Measurements from ENCODE around the gene CCM2.

Gene CCM2

GRCh38 chr7:44969049-44969700 lies 30.8 kb upstream of the CCM2 start:
- no peak for DNase-seq (ENCODE audit: low read depth)

GRCh38 chr7:44969701-44970522 lies 30.1 kb upstream of the CCM2 start:
- DNase-seq (ENCODE audit: low read depth) = no peak

DNA sequence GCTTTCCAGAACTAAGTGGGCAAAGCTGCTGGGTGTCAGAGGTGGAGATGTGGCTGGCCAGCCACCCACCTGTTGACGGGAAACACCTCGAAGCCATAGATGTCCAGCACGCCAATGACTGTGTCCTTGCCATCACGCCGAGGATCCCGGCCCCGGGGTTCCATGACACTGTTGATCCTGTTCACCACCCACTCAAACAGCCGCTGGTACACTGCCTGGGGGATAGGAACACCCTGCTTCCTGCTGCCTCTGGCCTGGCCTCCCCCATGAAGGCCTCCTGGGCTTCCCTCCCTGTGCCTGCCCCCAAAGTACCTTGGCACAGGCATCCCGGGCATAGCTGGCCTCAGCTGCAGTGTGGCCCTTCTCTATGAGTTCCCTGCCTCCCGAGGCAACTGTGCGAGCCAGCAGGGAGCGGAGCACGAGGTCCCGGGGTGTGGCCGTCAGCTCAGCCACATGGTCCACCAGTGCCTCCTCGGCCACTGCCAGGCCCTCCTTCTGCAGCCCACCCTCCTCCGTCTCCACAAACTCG lies 29.4 kb upstream of the CCM2 start:
- no peak for DNase-seq (ENCODE audit: low read depth)

GRCh38 chr7:44971188-44971901 lies 28.7 kb upstream of the CCM2 start:
- no peak for DNase-seq (ENCODE audit: low read depth)

DNA sequence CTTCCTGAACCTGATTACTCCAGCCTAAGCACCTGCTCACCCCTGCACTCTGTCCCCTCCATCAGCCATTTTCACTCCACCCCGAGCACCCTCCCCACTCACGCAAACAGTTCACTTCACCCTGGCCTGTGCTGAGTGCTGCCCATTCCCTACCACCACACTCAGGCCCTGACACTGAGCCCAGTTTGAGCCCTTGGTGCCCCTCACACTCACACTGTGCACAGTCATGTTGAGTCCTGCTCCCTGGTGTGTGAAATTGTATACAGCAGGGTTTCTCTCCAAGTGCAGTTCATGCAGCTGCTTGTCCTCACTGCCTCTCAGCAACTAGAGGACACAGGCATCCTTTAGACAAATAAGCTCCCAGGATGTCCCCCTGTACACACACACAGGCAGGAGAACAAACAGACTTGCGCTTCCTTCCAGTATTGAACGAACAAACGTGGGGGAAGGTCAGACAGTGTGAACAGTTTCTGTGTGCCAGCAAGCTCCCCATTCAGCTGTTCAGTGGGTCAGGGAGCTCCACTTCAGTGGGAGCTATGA lies 28.0 kb upstream of the CCM2 start:
- DNase-seq (ENCODE audit: low read depth) = no peak

DNA sequence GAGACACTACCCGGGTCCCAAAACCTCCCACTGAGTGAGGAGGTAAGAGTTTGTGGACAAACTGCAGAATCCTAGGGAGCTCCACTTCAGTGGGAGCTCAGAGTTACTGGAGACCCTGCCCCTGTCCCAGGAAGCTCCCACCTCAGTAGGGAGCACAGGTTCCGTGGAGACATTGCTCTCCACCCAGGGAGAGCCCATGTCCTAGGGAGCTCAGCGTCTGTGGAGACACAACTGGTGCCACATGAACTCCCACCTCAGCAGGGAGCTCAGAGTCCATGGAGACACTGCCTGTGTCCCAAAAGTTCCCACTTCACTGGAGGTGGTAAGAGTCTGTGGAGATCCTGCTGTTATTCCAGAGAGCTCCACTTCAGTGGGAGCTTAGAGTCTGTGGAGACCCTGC lies 27.4 kb upstream of the CCM2 start:
- no peak for DNase-seq (ENCODE audit: low read depth)

GRCh38 chr7:44973610-44974401 lies 26.2 kb upstream of the CCM2 start:
- DNase-seq (ENCODE audit: low read depth) = peak; percentile 41

- DNase-seq (ENCODE audit: low read depth) = no peak
Measured at GRCh38 chr7:44974549-44974948, 25.5 kb upstream of the CCM2 start.

DNA sequence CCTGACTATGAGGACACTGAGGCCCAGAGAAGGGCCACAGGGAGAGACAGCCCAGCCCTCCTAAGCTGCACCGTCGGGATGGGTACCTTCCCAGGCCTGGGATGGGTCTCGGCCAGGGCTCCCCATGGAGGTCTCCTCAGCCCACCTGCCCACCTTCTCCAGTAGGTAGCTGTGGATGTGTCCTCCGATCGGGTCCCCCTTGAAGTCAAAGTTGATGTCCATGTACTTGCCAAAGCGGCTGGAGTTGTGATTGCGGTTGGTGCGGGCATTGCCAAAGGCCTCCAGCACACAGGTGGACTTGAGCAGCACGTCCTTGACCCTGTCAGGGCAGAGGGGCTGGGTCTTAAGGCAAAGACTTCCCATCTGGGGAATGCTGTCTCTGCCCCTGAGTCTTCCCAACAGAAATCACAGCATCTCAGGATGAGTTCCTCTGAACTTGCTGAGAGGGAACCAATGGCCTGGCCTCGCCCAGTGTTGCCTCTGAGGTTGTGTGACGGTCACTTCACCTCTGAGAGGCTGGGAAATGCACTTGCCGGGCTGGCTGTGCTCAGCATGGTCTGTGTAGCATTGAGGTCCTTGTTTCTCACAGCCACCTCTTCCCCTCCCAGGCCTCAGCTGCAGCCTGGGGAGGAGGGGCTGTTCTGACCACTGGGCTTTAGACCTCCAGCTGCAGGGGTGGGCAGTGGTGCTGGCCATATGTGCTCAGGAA lies 24.5 kb upstream of the CCM2 start:
- no peak for DNase-seq (ENCODE audit: low read depth)

GRCh38 chr7:44976040-44976745 lies 23.8 kb upstream of the CCM2 start:
- DNase-seq (ENCODE audit: low read depth) = no peak

- DNase-seq (ENCODE audit: low read depth) = no peak
Measured at GRCh38 chr7:44976746-44977196, 23.2 kb upstream of the CCM2 start.

DNA sequence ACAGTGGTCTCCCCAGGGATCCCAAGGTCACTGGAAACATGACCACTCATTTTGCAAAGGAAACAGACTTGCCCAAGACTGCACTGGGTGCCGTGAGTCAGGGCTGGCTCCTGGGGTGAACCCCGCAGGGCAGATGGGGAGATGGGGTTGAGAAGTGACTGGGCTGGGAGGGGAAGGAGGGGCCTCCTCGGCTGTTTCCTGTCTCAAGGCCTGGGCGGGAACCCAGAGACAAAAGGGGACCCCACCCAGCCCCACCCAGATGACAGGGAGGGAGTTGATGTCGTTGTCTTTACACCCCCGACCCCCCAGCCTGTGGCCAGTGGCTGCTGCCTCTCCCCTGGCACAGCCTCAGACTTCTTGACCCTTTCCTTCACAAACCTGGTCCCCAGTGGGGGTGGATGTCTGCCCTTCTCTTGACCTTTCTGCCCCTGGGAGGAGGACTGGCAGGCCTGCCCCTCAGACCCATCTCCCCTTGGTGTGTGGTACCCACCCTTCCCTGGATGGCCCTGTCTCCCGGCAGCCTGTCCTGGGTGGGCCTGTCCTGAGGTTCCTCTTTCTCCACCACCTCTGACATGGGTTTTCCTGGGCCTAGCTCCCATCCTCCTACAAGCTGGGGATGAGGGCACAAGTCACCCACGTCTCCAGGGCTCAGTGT lies 22.6 kb upstream of the CCM2 start:
- no peak for DNase-seq (ENCODE audit: low read depth)

GRCh38 chr7:44977959-44978335 lies 22.1 kb upstream of the CCM2 start:
- DNase-seq (ENCODE audit: low read depth) = no peak

DNA sequence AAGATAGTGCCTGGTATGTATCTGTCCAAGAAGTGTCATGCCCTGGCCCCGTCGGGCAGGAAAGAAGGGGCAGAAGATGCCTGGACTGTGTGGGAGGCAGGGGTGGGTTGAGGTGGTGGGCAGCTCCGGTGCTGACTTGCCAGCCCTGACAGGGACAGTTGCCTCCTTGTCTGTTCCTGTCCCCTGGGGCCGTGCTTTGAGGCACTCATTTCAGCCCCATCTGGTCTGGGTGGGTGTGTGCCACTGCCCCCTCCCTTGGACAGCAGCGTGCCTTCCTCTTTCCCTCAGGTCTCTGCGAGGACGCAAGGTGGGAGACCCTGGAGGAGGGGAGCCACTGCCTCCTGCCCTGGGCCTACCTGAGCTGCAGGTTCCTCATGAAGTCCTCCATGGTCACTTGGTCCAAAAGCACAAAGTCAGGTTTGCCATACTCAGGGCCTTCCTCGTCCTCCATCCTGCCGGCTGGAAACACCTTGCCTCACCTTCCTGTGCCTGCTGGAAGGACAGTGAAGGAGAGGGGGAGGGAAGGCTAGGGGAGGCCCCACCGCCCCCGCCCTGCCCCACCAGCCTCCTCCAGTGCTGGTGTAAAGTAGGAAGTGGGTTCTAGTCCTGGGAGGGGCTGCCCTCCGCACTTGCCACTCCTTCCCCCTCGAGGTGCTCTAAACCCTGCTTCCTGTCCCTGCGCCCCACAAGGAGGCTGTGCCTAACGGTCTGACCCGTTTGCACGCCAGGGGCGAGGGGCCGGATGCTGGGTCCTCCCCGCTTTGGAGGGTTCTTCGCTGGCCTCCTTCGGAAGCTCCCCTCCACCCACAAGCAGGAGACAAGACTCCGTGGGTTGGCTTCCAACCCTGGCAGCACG lies 21.3 kb upstream of the CCM2 start, which contains the start of gene MYO1G:
Gene MYO1G (minus strand): TSS at position 505 of the 856 bp plus-strand sequence. CDS start 54 bp downstream, at position 451.
- peak; percentile 59 for DNase-seq (ENCODE audit: low read depth)

DNA sequence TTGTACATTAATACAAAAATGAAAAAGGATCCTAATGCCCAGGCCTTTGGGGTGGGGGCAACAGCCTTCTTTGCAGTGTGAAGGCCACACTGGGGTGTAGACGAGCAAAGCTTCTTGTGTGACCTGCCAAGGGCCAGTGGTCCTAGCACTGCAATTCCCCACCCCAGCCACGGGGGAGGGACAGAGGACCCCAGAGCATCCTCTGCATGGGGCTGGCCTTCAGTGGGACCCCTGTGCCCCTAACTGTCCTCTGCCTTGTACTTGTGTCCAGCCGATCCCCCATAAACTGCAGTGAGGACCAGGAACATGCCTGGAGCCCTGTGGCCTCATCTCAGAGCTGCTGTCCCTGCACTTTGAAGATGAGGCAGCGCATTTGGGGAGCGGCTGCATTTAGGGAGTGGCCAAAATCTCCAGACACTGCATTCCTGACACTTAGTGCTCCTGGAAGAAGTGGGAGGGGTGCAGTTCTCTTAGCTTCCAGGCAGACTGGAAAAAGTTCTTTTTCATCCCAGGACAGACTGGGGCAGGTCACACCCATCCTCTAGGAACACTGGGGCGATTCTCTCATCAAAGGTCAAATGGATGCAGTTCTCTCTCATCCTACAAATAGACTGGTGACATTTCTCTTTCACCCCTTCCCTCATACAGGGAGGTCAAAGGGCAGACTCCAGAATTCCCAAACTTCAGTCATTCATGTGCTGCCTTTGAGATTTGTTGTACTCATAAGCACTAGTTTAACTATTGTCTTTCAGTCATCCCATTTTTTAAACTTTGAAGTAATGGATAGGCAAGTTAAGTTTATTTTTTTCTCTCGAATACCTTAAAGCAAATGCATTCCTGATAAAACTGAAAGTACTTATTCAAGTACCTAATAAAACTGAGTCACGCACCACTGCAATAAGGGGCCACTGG lies 20.3 kb upstream of the CCM2 start:
- no peak for DNase-seq (ENCODE audit: low read depth)

- DNase-seq (ENCODE audit: low read depth) = no peak
Measured at GRCh38 chr7:44980393-44981034, 19.5 kb upstream of the CCM2 start.

Measured in stimulated activated CD8-positive, alpha-beta memory T cell treated with anti-CD3 and anti-CD28 coated beads, Interleukin-15, amount 100 ng/mL, for 1 hour (primary cell).